VCaP (cell line): ENCODE data around the gene PNMA8A.

Experiments used
- H3K27ac ChIP-seq: fragments of 450-650 bp; 2 replicates; pipeline ENCODE4 v1.5.1; 2017
- TF ChIP-seq, protein P1 (sequence below): fragments of 450-650 bp; conservative IDR thresholded peaks from 2 replicates; pipeline ENCODE4 v1.5.1; 2017; ENCODE audit warnings: mild to moderate bottlenecking, moderate library complexity

PNMA8A gene

DNA sequence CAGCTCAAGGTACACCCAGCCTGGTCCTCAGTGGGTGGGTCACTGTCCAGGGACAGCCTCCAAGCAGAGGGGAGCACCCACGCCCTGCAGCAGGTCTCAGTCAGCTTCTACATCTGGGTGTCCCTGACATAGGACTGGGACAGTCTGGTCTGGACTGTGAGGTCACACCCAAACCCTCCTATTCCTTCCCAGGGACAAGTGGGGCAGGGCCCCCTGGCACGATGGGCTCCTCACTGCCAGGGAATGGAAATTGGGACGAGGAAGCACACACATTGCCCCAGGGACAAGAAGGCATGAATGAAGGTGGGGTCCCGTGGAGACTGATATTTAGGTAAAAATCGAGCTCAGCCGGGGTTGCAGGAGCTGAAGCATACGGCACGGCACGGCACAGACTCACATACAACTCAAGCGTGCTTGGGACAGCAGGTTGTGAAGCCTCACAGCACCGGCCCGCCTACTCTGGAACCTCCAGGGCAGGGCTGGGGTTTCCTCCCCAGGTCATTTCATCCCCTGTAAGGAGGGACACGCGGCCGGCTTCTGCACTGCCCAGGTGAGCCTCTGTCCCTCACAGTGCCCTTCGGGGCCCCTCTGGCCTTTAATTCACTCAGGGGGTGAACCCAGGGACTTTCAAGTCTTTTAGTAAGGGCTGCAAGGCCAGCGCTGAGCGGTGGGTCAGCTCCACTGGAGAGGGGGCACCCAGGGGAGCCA is 20.8 kb upstream of the PNMA8A start:
- TF ChIP-seq, protein P1, sequence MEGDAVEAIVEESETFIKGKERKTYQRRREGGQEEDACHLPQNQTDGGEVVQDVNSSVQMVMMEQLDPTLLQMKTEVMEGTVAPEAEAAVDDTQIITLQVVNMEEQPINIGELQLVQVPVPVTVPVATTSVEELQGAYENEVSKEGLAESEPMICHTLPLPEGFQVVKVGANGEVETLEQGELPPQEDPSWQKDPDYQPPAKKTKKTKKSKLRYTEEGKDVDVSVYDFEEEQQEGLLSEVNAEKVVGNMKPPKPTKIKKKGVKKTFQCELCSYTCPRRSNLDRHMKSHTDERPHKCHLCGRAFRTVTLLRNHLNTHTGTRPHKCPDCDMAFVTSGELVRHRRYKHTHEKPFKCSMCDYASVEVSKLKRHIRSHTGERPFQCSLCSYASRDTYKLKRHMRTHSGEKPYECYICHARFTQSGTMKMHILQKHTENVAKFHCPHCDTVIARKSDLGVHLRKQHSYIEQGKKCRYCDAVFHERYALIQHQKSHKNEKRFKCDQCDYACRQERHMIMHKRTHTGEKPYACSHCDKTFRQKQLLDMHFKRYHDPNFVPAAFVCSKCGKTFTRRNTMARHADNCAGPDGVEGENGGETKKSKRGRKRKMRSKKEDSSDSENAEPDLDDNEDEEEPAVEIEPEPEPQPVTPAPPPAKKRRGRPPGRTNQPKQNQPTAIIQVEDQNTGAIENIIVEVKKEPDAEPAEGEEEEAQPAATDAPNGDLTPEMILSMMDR, result no peak
- no peak overlapping the region for H3K27ac ChIP-seq

DNA sequence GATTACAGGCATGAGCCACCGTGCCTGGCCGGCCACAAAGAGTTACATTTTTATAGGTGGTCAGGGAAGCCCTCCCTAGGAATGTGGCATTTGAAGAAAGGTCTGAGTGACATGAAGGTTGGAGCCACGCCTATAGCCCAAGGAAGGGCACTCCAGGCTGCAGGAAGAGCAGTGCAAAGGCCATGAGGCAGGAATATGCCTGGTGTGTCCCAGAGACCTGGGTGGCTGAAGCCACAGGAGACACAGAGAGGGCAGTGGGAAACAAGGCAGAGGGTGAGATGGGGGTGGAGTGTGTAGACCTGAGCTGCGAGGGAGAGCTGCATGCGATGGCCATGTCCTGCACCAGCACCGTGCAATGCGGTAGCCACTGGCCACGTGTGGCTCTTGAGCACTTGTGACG is 19.4 kb upstream of the PNMA8A start:
- no peak overlapping the region for H3K27ac ChIP-seq
- TF ChIP-seq, protein P1, result no peak

DNA sequence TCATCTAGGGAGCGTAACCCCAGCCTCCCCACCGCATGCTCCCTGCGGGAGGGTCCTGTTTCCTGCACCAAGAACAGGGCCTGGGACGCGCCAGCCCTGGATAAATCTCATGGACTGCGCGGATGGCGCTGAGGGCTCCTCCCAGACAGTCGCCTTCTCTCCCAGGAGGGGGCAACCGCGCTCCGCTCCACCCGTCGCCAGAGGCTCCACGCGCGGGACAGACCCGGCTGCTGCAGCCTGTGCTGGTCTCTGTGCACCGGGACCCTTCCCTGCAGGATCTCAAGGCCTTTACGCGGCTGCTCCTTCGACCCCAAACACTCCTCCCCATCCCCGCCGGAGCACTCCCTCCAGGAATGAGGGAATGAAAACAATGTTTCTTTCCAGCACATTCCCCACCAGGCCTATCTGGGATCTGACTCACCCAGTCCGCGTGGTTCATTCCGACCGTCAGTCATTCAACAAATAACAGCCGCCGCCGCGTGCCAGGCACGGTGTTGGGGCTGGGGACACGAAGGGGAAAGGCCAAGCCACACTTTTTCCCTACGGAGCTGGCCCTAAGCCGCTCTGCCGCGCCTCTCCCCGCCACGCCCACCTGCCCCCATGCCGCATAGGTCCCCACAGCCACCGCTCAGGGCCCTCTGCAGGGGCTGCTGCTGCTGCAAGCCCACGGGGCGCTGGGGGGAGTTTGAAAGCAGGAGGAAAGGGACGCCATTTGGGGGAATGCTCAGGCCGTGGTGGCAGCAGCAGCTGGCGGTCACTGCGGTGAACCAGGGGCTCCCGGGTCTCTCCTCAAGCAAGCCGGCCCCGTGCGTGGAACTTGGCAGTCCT is 18.3 kb upstream of the PNMA8A start:
- TF ChIP-seq, protein P1, result no peak
- no peak overlapping the region for H3K27ac ChIP-seq

DNA sequence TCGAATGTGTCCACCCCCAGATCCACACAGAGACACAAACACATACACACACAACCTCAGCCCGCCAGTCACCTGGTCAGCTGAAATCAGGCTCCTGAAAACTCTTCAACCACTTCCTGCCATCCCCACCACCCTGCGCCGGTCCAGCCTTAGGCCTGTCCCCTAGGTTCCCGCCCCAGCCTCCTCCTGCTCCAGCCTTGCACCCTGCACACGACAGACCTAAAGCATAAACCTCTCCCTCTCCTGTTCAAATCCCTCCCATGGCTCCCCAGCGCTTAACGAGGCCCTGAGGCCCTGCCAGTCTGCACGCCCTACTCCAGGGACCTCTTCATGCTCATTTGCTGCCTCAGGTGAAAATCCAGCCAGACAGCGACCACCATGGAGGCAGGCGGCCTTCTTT is 17.2 kb upstream of the PNMA8A start:
- no peak overlapping the region for H3K27ac ChIP-seq
- TF ChIP-seq, protein P1, result no peak

DNA sequence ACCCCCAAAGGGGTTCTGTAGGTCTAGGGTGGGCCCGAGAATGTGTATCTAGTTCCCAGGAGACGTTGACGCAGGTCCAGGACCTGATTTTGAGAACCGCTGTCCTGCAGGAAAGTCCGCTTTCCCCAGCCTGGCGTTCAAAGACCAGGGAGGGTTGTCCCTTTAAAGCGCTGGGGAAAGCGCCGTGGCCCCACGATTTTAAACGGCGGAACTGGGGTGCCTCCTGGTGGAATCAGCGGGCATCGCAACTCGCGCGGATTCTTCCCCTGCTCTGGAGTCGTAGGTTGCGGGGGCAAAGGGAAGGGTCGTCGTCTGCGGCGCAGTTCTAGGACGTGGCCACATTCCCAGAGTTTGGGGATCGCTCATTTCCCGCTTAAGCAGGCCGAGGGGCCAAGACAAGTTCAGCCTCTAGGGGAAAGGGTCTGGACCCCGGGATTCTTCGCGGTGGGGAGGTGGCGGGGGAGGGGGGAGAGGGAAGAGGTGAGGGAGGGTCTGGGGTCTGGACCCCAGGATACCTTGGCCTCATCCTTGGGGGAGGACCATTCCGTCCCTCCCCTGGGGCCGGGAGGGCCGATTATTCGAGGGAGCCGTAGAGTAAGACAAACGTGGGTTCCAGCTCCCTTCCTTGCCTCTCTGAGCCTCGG is 16.6 kb upstream of the PNMA8A start:
- TF ChIP-seq, protein P1, result peak; percentile 96
- H3K27ac ChIP-seq, result peak overlapping the region; percentile 20; the same call in 1 of the 2 replicates

DNA sequence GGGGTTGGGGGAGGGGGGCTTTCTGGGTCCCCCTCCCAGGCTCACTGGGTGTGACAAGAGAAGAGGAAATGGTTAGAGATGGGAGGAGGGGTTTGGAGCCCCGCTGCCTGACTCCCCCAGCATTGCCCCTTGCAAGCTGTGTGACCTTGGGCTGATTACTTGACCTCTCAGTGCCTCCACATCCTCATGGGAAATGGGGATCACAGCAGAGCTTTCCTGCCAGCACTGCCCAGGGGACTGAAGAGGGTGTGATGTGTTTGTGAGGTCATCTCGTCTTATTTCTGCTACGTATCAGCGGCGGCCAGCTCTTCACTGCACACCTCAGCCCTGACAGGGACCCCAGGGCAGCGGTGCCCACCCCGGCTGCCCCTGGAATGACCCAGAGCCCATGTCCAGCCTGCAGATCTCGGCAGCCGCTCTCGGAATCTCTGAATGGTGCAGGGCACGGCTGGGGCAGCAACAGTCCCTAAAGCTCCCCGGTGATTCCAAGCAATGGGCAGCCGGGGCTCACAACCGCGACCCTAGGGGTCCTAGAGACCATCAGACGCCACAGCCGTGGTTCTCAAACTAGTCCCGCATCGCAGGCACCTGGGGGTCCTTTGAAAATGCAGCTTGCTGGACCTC is 15.9 kb upstream of the PNMA8A start:
- TF ChIP-seq, protein P1, result no peak
- peak overlapping the region; percentile 20; the same call in 1 of the 2 replicates for H3K27ac ChIP-seq

DNA sequence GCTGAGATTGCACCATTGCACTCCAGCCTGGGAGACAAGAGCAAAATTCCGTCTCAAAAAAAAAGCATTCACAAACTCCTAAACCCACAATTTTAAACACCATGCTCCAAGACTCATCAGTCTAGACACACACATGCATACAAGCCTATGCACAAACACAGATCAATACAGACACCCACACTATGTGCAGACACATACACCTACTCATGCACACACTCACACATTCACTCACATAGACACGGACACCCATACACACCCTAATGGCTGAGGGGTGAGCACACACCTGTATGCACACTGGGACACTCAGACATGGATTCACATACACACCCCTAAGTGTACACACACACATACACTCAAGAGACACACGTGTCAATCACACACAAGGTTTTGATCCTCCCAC is 15.0 kb upstream of the PNMA8A start:
- H3K27ac ChIP-seq, result no peak overlapping the region
- TF ChIP-seq, protein P1, result no peak
